ENCODE results near the gene SLC22A15. TPM values are rescaled to one million over a fixed set of nuclear protein-coding genes. Genes with fewer than 3 reads are reported as not detected.
A peak's percentile ranks its signal among the peaks of the same experiment; 100 is the strongest.

The SLC22A15 gene
- total RNA-seq, 1 donor from 2014 or later, result 26.8 TPM

GRCh38 chr1:116018007-116018406 lies 41.7 kb downstream of the SLC22A15 start:
- TF ChIP-seq, protein P1, sequence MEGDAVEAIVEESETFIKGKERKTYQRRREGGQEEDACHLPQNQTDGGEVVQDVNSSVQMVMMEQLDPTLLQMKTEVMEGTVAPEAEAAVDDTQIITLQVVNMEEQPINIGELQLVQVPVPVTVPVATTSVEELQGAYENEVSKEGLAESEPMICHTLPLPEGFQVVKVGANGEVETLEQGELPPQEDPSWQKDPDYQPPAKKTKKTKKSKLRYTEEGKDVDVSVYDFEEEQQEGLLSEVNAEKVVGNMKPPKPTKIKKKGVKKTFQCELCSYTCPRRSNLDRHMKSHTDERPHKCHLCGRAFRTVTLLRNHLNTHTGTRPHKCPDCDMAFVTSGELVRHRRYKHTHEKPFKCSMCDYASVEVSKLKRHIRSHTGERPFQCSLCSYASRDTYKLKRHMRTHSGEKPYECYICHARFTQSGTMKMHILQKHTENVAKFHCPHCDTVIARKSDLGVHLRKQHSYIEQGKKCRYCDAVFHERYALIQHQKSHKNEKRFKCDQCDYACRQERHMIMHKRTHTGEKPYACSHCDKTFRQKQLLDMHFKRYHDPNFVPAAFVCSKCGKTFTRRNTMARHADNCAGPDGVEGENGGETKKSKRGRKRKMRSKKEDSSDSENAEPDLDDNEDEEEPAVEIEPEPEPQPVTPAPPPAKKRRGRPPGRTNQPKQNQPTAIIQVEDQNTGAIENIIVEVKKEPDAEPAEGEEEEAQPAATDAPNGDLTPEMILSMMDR (IDR thresholded peaks at IDR 0.05), result no peak
- DNase-seq (no peak), ATAC-seq (no peak)
- no peaks in the 10 kb centered on the region for H3K4me1 ChIP-seq
- H3K27ac ChIP-seq, result no peak overlapping the region
- H3K9me3 ChIP-seq, result no peaks in the 10 kb centered on the region
- no peaks in the 10 kb centered on the region for H3K27me3 ChIP-seq (ENCODE audit: low read depth)
- H3K4me3 ChIP-seq, result no peak overlapping the region
- intact Hi-C loops (cut with DNase I), result no loop called here
- H3K36me3 ChIP-seq, result peaks cover 17% of the 10 kb centered on the region

DNA sequence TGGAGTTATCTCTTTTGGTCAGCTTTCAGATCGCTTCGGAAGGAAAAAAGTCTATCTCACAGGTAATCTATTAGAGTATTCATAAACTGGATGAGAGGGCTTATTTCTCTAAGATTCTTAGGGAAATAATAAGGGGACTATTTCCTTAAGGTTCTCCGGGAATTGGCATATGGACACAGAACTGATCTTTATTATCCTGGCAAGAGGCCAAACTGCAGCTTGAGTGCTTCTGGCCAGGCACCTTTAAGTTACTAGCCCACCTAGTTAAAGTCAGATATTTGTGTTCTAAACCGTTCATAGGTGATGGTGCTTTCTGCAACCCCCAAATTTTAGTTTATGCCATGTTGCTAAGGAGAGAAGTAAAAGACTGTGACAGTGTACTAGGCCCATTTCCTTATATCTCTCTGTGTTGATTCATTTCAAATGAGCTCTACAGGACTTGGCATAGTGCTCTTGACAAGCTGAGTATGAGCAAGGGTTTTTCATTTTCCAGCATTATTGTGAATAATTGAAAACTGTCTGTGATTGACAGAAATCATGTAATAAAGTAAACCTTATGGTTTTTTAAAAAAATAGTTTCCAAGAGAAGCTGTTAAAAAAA lies 43.4 kb downstream of the SLC22A15 start:
- DNase-seq (no peak), ATAC-seq (no peak)
- no peaks in the 10 kb centered on the region for H3K4me1 ChIP-seq
- no peak overlapping the region for H3K4me3 ChIP-seq
- TF ChIP-seq, protein P1 (IDR thresholded peaks at IDR 0.05), result no peak
- no peaks in the 10 kb centered on the region for H3K9me3 ChIP-seq
- intact Hi-C loops (cut with DNase I), result no loop called here
- no peaks in the 10 kb centered on the region for H3K27me3 ChIP-seq (ENCODE audit: low read depth)
- H3K27ac ChIP-seq, result no peak overlapping the region
- peaks cover 17% of the 10 kb centered on the region for H3K36me3 ChIP-seq

DNA sequence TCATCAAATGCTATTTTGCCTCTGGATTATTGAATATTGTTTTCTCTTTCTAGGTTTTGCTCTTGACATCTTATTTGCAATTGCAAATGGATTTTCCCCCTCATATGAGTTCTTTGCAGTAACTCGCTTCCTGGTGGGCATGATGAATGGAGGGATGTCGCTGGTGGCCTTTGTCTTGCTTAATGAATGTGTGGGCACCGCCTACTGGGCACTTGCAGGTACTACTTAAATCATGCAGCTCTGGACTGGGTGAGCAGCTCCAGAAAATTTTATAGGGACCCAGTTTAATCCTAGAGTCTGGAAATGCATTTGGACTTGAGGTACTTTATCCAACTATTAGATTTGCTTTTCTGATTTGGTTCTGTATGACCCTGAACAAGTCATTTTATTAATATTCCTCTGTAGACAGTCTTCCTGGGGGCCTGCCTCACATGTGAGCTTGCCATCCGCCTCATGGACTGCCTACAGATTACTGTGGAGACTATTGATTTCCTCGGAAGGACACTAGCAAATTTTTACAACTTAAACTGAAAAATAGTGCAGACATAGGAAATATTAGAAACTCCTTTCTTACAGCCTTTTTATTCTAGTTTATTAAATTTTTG lies 44.5 kb downstream of the SLC22A15 start:
- no peaks in the 10 kb centered on the region for H3K4me1 ChIP-seq
- no peaks in the 10 kb centered on the region for H3K27me3 ChIP-seq (ENCODE audit: low read depth)
- H3K9me3 ChIP-seq, result no peaks in the 10 kb centered on the region
- intact Hi-C loops (cut with DNase I), result no loop called here
- ATAC-seq (peak; percentile 66 to 69), DNase-seq (peak; percentile 59)
- no peak overlapping the region for H3K27ac ChIP-seq
- H3K4me3 ChIP-seq, result no peak overlapping the region
- TF ChIP-seq, protein P1 (IDR thresholded peaks at IDR 0.05), result peak; percentile 57
- H3K36me3 ChIP-seq, result peaks cover 17% of the 10 kb centered on the region

DNA sequence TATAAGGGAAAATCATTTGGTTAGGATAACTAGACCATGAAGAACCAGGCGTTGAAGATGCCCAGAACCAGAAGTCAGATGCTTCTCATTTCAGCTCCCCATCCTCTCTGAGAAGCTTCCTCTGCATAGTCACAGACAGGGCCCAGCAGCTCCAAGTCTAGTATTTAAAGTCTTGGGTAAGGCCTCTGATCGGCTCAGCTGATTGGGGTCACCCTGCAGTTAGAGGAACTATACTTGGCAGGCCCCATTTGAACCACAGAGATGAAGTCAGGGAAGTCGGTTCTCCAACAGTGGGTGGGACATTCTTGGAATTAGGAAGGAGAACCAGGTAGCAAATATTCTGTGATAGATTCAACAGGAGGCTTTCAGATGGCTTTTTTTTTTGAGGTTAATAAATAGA lies 48.3 kb downstream of the SLC22A15 start:
- H3K27me3 ChIP-seq (ENCODE audit: low read depth), result no peaks in the 10 kb centered on the region
- ATAC-seq, result peak; percentile 65 to 78
- no peaks in the 10 kb centered on the region for H3K9me3 ChIP-seq
- intact Hi-C loops (cut with DNase I), result no loop called here
- H3K36me3 ChIP-seq, result peaks cover 29% of the 10 kb centered on the region
- no peak overlapping the region for H3K27ac ChIP-seq
- H3K4me1 ChIP-seq, result no peaks in the 10 kb centered on the region
- no peak for DNase-seq
- TF ChIP-seq, protein P1 (IDR thresholded peaks at IDR 0.05), result no peak
- H3K4me3 ChIP-seq, result no peak overlapping the region

DNA sequence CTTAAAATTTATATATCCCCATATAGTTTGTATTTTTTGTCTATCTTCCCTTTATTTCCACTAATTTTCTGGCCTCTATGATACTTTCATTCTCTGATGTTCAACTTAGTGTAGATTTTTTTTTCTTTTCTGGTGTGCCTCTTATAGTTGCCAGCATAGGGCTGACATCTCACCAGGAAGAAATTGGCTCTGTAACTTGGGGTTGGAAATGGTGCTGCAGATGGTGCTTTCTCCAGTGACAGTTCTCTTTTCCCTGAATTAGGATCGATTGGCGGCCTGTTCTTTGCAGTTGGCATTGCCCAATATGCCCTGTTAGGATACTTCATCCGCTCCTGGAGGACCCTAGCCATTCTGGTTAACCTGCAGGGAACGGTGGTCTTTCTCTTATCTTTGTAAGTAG lies 50.3 kb downstream of the SLC22A15 start:
- no peaks in the 10 kb centered on the region for H3K27me3 ChIP-seq (ENCODE audit: low read depth)
- peaks cover 28% of the 10 kb centered on the region for H3K36me3 ChIP-seq
- no peak overlapping the region for H3K4me3 ChIP-seq
- H3K4me1 ChIP-seq, result no peaks in the 10 kb centered on the region
- H3K27ac ChIP-seq, result no peak overlapping the region
- TF ChIP-seq, protein P1 (IDR thresholded peaks at IDR 0.05), result no peak
- intact Hi-C loops (cut with DNase I), result no loop called here
- H3K9me3 ChIP-seq, result no peaks in the 10 kb centered on the region
- DNase-seq, result no peak
- no peak for ATAC-seq

All from lower lobe of right lung (tissue), 2 donors.